Measurements from ENCODE around the gene AZIN2. TPM values are rescaled to one million over a fixed set of nuclear protein-coding genes. Genes with fewer than 3 reads are reported as not detected.
"Not testable (repeated sequence)": the region's sequence is repeated elsewhere in the genome, so short reads cannot be mapped to it uniquely, and the experiment has no call there.

Gene AZIN2
- total RNA-seq, 1 experiment from 2014 or later, result 1.5 TPM

- Histone ChIP-seq H3K4me3 (ENCODE audit: low read depth, low read length) (no peak overlapping the region), H3K4me1 (no peaks in the 10 kb centered on the region), H3K27me3 (replicated peaks; ENCODE audit: control insufficient read depth, insufficient read depth, low read length) (no peaks in the 10 kb centered on the region), H3K9me3 (no peaks in the 10 kb centered on the region), H3K36me3 (ENCODE audit: control insufficient read depth, insufficient read depth, low read length) (no peaks in the 10 kb centered on the region)
- POLR2A ChIA-PET, result interaction anchor here (0.6 kb wide), 1 partner anchor 35 kb away, joined by 3 read pairs; no protein-coding TSS in a partner anchor
- Mint-ChIP-seq H3K27me3 (ENCODE audit: insufficient read depth, unreplicated experiment) (no peaks in the 10 kb centered on the region), H3K36me3 (ENCODE audit: insufficient read depth, unreplicated experiment) (no peaks in the 10 kb centered on the region), H3K9me3 (ENCODE audit: unreplicated experiment) (peaks cover 12% of the 10 kb centered on the region), H3K4me3 (ENCODE audit: unreplicated experiment) (no peak overlapping the region), H3K27ac (ENCODE audit: unreplicated experiment) (no peak overlapping the region), H3K4me1 (ENCODE audit: low read depth, unreplicated experiment) (no peaks in the 10 kb centered on the region)
- intact Hi-C loops (cut with micrococcal nuclease; ENCODE audit: unreplicated experiment), result loop anchor here (10.0 kb wide), 1 partner anchor 242 kb away; no protein-coding TSS in a partner anchor
- no peak for DNase-seq
- TF ChIP-seq CTCF (IDR thresholded peaks at IDR 0.05; ENCODE audit: insufficient read depth in 1 of 2, low read depth in 1 of 2, low read length in 1 of 2, severe bottlenecking in 1 of 2, unreplicated experiment in 1 of 2), result no peak
- no TSS peak for BruUV-seq (replicated peaks)
- CTCF ChIA-PET, result no interaction called here
Measured at GRCh38 chr1:33123266-33123665, 42.3 kb downstream of the AZIN2 start.

GRCh38 chr1:33124647-33125046 is 43.7 kb downstream of the AZIN2 start:
- BruUV-seq (replicated peaks); DNase-seq; H3K4me3 Mint-ChIP-seq (ENCODE audit: unreplicated experiment); H3K36me3 ChIP-seq (ENCODE audit: control insufficient read depth, insufficient read depth, low read length); H3K27me3 ChIP-seq (replicated peaks; ENCODE audit: control insufficient read depth, insufficient read depth, low read length); H3K9me3 ChIP-seq; H3K4me1 ChIP-seq; CTCF ChIA-PET; H3K4me1 Mint-ChIP-seq (ENCODE audit: low read depth, unreplicated experiment); H3K27ac Mint-ChIP-seq (ENCODE audit: unreplicated experiment); H3K4me3 ChIP-seq (ENCODE audit: low read depth, low read length); POLR2A ChIA-PET; H3K27me3 Mint-ChIP-seq (ENCODE audit: insufficient read depth, unreplicated experiment); H3K36me3 Mint-ChIP-seq (ENCODE audit: insufficient read depth, unreplicated experiment): not testable (repeated sequence)
- H3K9me3 Mint-ChIP-seq (ENCODE audit: unreplicated experiment), result peaks cover 12% of the 10 kb centered on the region
- intact Hi-C loops (cut with micrococcal nuclease; ENCODE audit: unreplicated experiment), result loop anchor here (10.0 kb wide), 1 partner anchor 240 kb away; no protein-coding TSS in a partner anchor

GRCh38 chr1:33126411-33127000 is 45.6 kb downstream of the AZIN2 start:
- no peaks in the 10 kb centered on the region for H3K36me3 ChIP-seq (ENCODE audit: control insufficient read depth, insufficient read depth, low read length)
- TSS peak; percentile 74 for BruUV-seq (replicated peaks)
- peaks cover 6% of the 10 kb centered on the region for H3K4me1 Mint-ChIP-seq (ENCODE audit: low read depth, unreplicated experiment)
- H3K4me1 ChIP-seq, result no peaks in the 10 kb centered on the region
- peak overlapping the region; percentile 77 for H3K4me3 ChIP-seq (ENCODE audit: low read depth, low read length)
- H3K36me3 Mint-ChIP-seq (ENCODE audit: insufficient read depth, unreplicated experiment), result no peaks in the 10 kb centered on the region
- no peak for DNase-seq
- intact Hi-C loops (cut with micrococcal nuclease; ENCODE audit: unreplicated experiment), result loop anchor here (2.0 to 10.0 kb wide), 3 partner anchors 54 to 346 kb away; partner anchors contain the start of gene ZSCAN20
- ChIA-PET POLR2A (interaction anchor here (1.0 to 1.2 kb wide), 2 partner anchors 17 to 55 kb away, joined by 3 to 17 read pairs; partner anchors contain the start of gene TRIM62), CTCF (interaction anchor here (0.5 to 1.4 kb wide), 7 partner anchors 14 to 1186 kb away, joined by 3 to 19 read pairs (median 5); partner anchors contain the start of gene TRIM62)
- peak overlapping the region; percentile 90 for H3K27ac Mint-ChIP-seq (ENCODE audit: unreplicated experiment)
- H3K4me3 Mint-ChIP-seq (ENCODE audit: unreplicated experiment), result peak overlapping the region; percentile 80
- no peaks in the 10 kb centered on the region for H3K27me3 Mint-ChIP-seq (ENCODE audit: insufficient read depth, unreplicated experiment)
- no peaks in the 10 kb centered on the region for H3K9me3 ChIP-seq
- H3K27me3 ChIP-seq (replicated peaks; ENCODE audit: control insufficient read depth, insufficient read depth, low read length), result no peaks in the 10 kb centered on the region
- H3K9me3 Mint-ChIP-seq (ENCODE audit: unreplicated experiment), result peaks cover 12% of the 10 kb centered on the region
- TF ChIP-seq CTCF (IDR thresholded peaks at IDR 0.05; ENCODE audit: insufficient read depth in 1 of 2, low read depth in 1 of 2, low read length in 1 of 2, severe bottlenecking in 1 of 2, unreplicated experiment in 1 of 2), result no peak

Data from Caco-2 (cell line).